IPS-18a (cell line): ENCODE data around the gene TGFB2.

Experiments used
- H3K27ac ChIP-seq: one replicate; pipeline ENCODE4 v1.5.1; 2013; ENCODE audit warnings: low read length
- H3K27me3 ChIP-seq: one replicate; pipeline ENCODE4 v1.6.1; 2013; ENCODE audit warnings: mild to moderate bottlenecking, low read length; ENCODE audit not compliant: control insufficient read depth, insufficient read depth
- H3K36me3 ChIP-seq: one replicate; pipeline ENCODE4 v1.6.1; 2013; ENCODE audit warnings: low read depth, low read length; ENCODE audit not compliant: control insufficient read depth
- H3K4me1 ChIP-seq: one replicate; pipeline ENCODE4 v1.6.1; 2013; ENCODE audit warnings: low read depth, low read length; ENCODE audit not compliant: control insufficient read depth
- H3K4me3 ChIP-seq: one replicate; pipeline ENCODE4 v1.5.1; 2013; ENCODE audit warnings: low read length
- H3K9ac ChIP-seq: one replicate; pipeline ENCODE4 v1.6.1; 2013; ENCODE audit warnings: mild to moderate bottlenecking, low read length, moderate library complexity
- H3K9me3 ChIP-seq: one replicate; pipeline ENCODE4 v1.6.1; 2013; ENCODE audit warnings: low read depth, low read length; ENCODE audit not compliant: control insufficient read depth

The TGFB2 gene

DNA sequence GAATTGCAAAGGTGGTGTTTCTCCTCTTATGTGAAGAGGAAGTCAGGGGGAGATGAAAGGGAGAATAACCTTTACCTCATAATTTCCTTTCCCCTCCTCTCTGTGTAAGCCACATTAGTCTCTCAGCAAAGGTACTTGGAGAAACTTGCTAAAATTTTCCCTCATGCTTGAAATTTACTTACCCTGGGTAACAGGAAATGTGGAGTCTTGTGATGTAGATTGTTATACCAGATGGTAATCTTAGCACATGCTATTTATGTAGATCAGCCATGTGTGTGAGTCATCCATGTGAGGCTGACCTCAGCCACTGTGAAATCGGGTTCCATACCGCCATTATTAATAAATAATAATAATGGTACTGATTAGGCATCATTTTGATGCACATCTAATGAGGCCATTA is 128.4 kb downstream of the TGFB2 start:
- H3K4me1 ChIP-seq: no peaks in the 10 kb centered on the region
- no peaks in the 10 kb centered on the region for H3K36me3 ChIP-seq
- no peaks in the 10 kb centered on the region for H3K27me3 ChIP-seq
- H3K4me3 ChIP-seq: no peak overlapping the region
- H3K9me3 ChIP-seq: no peaks in the 10 kb centered on the region
- H3K27ac ChIP-seq: no peak overlapping the region
- H3K9ac ChIP-seq: no peak overlapping the region

DNA sequence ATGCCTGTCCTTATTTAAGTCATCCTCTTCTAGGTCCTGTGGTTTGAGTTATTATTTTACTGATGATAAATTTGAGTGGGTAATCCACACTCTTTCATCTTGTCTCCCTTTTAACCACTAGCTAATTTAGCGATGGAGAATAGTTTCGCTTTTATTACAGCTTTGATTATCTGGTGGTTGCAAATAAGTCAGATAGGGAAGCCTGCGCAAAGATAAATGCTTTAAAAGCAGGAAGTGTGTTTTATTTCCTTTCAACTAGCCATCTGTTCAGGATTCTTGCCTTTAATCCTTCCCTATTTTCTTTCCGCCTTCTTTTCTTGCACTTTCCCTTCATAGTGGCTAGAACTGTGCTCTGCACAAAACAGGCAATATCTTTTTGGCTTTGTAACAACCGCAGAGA is 129.0 kb downstream of the TGFB2 start:
- Histone ChIP-seq H3K9me3 (no peaks in the 10 kb centered on the region), H3K36me3 (no peaks in the 10 kb centered on the region), H3K27me3 (no peaks in the 10 kb centered on the region), H3K9ac (no peak overlapping the region), H3K27ac (no peak overlapping the region), H3K4me1 (no peaks in the 10 kb centered on the region), H3K4me3 (no peak overlapping the region)

DNA sequence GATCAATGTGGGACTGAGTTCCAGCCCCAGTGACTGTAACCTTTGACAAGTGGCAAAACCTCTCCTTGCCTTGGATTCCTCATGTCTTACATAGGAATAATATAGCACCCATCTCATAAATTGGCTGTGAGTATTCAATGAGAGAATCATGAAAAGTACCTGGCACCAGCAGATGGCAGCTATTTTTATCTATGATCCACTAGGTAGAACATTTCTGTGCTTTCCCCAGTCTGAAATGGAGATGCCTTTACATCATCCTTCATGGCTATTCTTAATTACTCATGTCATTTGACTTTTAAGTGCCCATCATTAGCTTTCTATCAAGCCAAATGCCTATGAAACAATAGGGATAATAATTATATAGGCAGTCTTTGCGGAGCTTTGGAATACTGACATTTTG is 130.1 kb downstream of the TGFB2 start:
- Histone ChIP-seq H3K27ac (no peak overlapping the region), H3K27me3 (no peaks in the 10 kb centered on the region), H3K9ac (no peak overlapping the region), H3K4me1 (no peaks in the 10 kb centered on the region), H3K9me3 (no peaks in the 10 kb centered on the region), H3K36me3 (no peaks in the 10 kb centered on the region), H3K4me3 (no peak overlapping the region)

DNA sequence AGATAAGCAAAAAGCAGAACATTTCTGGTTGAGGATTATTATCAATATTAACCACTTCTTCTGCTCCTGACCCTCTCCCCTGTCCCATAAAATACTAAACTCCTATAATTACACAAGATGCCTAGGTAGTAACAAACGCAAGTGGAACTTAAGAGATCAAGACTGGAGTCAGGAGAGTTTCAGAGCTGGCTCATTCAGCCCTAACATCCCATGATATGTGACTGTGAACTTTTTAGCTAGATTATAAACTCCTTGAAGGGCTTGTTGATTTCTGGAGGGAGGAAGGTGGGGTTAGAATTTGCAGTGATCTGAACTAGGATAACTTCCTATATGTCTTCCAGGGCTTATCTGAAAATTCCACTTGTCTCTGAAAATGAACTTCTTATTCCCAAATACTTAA is 130.6 kb downstream of the TGFB2 start:
- no peaks in the 10 kb centered on the region for H3K27me3 ChIP-seq
- H3K4me3 ChIP-seq: no peak overlapping the region
- no peaks in the 10 kb centered on the region for H3K4me1 ChIP-seq
- H3K36me3 ChIP-seq: no peaks in the 10 kb centered on the region
- H3K9me3 ChIP-seq: no peaks in the 10 kb centered on the region
- H3K9ac ChIP-seq: no peak overlapping the region
- no peak overlapping the region for H3K27ac ChIP-seq

DNA sequence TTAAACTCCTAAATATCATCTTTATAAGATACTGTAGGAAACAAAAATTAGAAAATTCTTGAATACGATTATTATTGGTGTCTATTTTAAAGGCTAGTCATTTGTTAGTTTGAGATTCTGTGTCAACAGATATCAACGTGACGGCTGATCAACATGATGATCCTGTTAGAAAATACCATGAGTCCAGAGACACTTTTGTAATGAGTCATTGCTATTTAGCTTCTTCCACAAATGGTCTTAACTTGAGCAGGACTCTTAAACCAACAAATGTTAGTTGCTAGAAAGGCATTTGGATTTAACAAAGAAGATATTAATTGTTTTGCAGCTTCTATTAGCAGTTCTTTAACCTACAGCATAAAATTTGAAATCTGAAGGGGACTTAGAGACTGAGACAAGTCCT is 131.2 kb downstream of the TGFB2 start:
- Histone ChIP-seq H3K9me3 (no peaks in the 10 kb centered on the region), H3K9ac (no peak overlapping the region), H3K27ac (no peak overlapping the region), H3K36me3 (no peaks in the 10 kb centered on the region), H3K27me3 (no peaks in the 10 kb centered on the region), H3K4me3 (no peak overlapping the region), H3K4me1 (no peaks in the 10 kb centered on the region)

DNA sequence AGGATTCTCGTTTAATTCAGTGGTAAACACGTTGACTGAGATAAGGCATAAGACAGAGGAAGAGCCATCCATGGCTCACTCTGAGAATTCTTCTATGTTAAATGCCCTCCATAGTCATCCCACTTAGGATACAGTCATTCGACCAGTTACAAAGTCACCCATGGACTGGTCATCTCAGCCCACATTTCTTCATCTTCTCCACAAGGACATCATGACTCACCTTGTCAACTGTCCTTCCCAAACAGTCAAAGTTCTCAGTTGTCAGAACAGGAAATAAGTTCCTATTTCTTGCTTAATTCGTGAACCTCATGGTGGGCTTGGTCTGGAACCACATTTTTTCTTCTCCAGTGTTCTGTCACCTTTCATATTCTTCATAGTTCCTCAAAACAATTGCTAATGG is 133.2 kb downstream of the TGFB2 start:
- Histone ChIP-seq H3K9me3 (no peaks in the 10 kb centered on the region), H3K27ac (no peak overlapping the region), H3K27me3 (no peaks in the 10 kb centered on the region), H3K4me3 (no peak overlapping the region), H3K4me1 (no peaks in the 10 kb centered on the region), H3K36me3 (no peaks in the 10 kb centered on the region), H3K9ac (no peak overlapping the region)

DNA sequence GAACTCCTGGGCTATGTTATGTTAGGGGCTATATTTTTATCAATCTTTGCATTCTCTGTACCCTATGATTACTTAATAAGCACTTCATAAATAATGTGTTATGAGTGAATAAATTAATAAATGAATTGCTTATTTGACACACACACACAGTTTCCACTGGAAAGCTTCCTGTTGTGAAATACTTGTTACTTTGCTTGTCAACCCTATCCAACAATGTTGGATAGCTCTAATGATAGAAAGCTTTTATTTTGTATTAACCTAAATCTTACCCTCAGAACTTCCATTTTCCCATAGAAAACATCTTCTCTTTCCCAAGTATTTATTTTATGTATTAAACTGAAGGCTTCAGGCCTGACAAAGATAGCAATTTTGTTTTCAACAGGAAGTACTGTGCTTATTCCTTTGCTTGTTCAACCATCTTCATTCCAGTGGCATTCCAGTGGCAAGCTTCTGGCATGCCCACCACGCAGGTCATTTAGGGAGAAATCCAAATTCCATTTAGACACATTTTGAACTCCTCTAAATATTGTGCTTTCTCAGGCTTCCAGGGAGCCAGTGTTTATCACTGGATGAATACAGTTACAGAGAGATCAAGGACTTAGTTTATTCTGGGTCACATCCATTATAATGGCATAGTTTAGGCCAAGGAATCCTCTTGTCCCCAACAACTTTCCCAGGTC is 134.4 kb downstream of the TGFB2 start:
- no peak overlapping the region for H3K9ac ChIP-seq
- H3K27me3 ChIP-seq: no peaks in the 10 kb centered on the region
- no peaks in the 10 kb centered on the region for H3K9me3 ChIP-seq
- H3K4me1 ChIP-seq: no peaks in the 10 kb centered on the region
- H3K27ac ChIP-seq: no peak overlapping the region
- no peak overlapping the region for H3K4me3 ChIP-seq
- H3K36me3 ChIP-seq: no peaks in the 10 kb centered on the region

DNA sequence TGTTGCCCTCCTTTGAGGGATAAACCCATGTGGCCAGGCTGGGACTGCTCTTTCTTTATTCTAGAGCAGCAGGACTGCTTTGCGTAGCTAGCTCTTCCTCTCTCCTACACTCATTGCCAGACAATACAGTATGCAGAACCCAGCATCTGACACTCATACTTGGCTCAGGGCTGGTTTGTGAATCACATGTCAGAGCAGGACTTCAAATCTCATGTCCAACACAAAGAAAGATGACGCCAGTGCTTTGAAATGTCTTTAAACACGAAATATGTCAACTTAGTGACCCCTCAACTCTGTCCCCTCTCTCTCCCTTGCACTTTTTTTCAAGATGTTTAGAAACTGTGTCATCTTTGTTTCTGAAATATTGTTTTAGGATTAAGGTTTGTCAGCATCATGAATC is 135.0 kb downstream of the TGFB2 start:
- Histone ChIP-seq H3K9me3 (no peaks in the 10 kb centered on the region), H3K36me3 (no peaks in the 10 kb centered on the region), H3K27ac (no peak overlapping the region), H3K4me1 (no peaks in the 10 kb centered on the region), H3K27me3 (no peaks in the 10 kb centered on the region), H3K4me3 (no peak overlapping the region), H3K9ac (no peak overlapping the region)

DNA sequence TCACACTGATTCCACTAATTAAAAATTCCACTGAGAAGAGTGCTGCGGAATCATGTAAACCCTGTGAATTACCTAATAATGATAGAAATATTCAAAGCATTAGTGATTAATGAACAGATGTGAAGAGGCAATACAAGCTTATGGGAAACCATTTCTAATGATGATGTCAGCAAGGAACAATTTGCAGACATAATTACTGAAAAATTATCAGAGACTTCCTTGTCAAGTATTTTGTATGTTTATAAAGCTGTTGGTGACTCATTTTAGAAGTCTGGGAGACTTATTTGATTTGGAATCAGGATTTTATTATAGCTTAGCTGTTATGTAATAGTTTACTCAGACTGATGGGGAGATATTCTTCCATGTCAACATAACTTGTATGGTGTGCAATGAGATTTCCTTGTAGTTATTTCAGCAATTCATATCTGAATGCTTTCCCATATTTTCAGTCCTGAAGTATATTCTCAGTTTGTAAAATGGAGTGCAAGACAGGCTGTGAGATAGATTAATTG is 135.5 kb downstream of the TGFB2 start:
- Histone ChIP-seq H3K27me3 (no peaks in the 10 kb centered on the region), H3K27ac (no peak overlapping the region), H3K4me3 (no peak overlapping the region), H3K4me1 (no peaks in the 10 kb centered on the region), H3K9me3 (no peaks in the 10 kb centered on the region), H3K36me3 (no peaks in the 10 kb centered on the region), H3K9ac (no peak overlapping the region)

DNA sequence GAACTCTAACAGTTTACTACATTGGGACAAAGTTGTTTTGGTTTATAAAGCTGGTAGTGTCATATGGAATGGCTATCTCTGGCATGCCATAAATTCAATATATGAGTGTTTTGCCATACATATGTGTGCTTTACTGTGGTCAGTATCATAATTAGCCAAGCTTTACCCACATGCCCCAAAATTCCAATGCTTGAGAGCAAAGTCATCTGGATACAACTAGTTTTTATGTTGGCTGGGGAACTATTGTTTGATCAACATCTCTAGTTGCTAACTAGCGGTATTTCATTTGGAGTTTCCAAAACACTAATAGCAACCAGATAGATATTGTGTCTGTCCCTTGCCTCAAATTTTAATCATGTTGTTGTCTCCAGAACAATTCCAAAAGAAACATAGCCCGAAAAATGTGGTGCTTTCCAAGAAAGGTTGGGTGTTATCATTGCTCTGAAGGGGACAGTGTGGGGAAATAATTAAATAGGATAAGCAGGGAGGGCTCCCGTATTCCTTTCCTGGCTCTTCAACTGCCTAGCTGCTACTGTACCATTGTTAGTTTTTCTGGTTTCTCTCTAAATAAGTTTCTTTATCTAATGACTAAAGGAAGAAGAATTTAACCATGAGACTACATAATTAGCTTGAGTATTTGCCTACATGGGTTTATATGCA is 136.1 kb downstream of the TGFB2 start:
- H3K27me3 ChIP-seq: no peaks in the 10 kb centered on the region
- no peak overlapping the region for H3K9ac ChIP-seq
- H3K27ac ChIP-seq: no peak overlapping the region
- no peaks in the 10 kb centered on the region for H3K4me1 ChIP-seq
- no peaks in the 10 kb centered on the region for H3K9me3 ChIP-seq
- no peak overlapping the region for H3K4me3 ChIP-seq
- no peaks in the 10 kb centered on the region for H3K36me3 ChIP-seq

DNA sequence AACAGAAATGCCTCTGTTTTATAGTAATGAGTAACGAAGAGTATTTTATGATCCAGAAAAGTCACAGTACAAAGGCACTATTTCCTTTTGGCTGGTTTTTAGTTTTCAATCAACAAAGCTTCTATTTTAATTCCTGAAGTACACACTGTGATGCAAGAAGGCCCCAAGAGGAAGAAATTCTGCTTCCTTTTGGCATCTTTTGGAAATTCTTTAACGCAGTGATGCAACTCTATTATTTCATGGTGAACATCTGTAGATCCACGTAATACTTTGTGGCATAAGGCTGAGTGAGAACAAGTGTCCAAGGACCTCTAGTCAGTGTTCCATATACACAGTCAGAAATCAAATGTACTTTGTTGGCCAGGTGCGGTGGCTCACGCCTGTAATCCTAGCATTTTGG is 137.5 kb downstream of the TGFB2 start:
- Histone ChIP-seq H3K27ac (no peak overlapping the region), H3K36me3 (no peaks in the 10 kb centered on the region), H3K4me1 (no peaks in the 10 kb centered on the region), H3K27me3 (no peaks in the 10 kb centered on the region), H3K9me3 (no peaks in the 10 kb centered on the region), H3K4me3 (no peak overlapping the region), H3K9ac (no peak overlapping the region)
